GM12878 (cell line): ENCODE measurements around the gene RGL1. TPM values are rescaled to one million over a fixed set of nuclear protein-coding genes. Genes with fewer than 3 reads are reported as not detected.

Source experiments
- ATAC-seq: fragments of 200-7000 bp; cut with Tn5 transposase; 3 replicates; pipeline ENCODE4 v1.9.1; 2020; ENCODE audit warnings: mild to moderate bottlenecking, moderate library complexity
- BruUV-seq: library from RNA; stranded (reverse); fragments of 400-500 nt; replicated peaks from 2 replicates; lab custom pipeline; 2021; lab: Mats Ljungman, UMichigan
- CTCF ChIA-PET: fragments of 300-600 bp; sonication (Branson Sonifier 250); formaldehyde crosslinking; extraction: SDS; loops from one replicate; lab custom pipeline; 2021; ENCODE audit warnings: inconsistent platforms; lab: Yijun Ruan, JAX
- POLR2A ChIA-PET: fragments of 350-600 bp; formaldehyde crosslinking; extraction: SDS; loops from one replicate; lab custom pipeline; 2021; ENCODE audit warnings: inconsistent platforms; lab: Charles Lee
- RAD21 ChIA-PET: fragments of 300-600 bp; sonication (Branson Sonifier 250); formaldehyde crosslinking; loops from one replicate; lab custom pipeline; 2023; ENCODE audit warnings: antibody characterized with exemption; ENCODE audit not compliant: unreplicated experiment; lab: Charles Lee
- SMC1A ChIA-PET: fragments of 300-600 bp; sonication (Branson Sonifier 250); formaldehyde crosslinking; loops from one replicate; lab custom pipeline; 2023; ENCODE audit not compliant: unreplicated experiment, uncharacterized antibody; lab: Charles Lee
- DNase-seq: peaks from one replicate; pipeline ENCODE4 v3.0.0-alpha.2; 2011; ENCODE audit warnings: low read depth, low spot score
- FAIRE-seq: peaks from 3 replicates; lab custom pipeline; 2011; peaks lifted over from hg19 to GRCh38; lab: Jason Lieb, UNC
- H2AFZ ChIP-seq: 2 replicates; pipeline ENCODE4 v1.6.0; 2011; ENCODE audit warnings: low read depth, low read length, control low read depth; ENCODE audit not compliant: control insufficient read depth
- H3K27ac ChIP-seq: 2 replicates; pipeline ENCODE4 v1.5.1; 2011; ENCODE audit warnings: control low read depth; ENCODE audit not compliant: control insufficient read depth, insufficient read depth
- H3K27me3 ChIP-seq, 2 experiments: replicated peaks in 1 of 2; 2 replicates each; pipeline versions ENCODE4 v1.6.0 to v1.6.1; 2011; ENCODE audit warnings: low read length in 1 of 2; ENCODE audit not compliant: control insufficient read depth in 2 of 2, insufficient read depth in 2 of 2
- H3K36me3 ChIP-seq, 2 experiments: 2 replicates each; pipeline ENCODE4 v1.5.1; 2011; ENCODE audit warnings: low read length in 1 of 2; ENCODE audit not compliant: control insufficient read depth in 2 of 2, insufficient read depth in 2 of 2
- H3K4me1 ChIP-seq: 2 replicates; pipeline ENCODE4 v1.6.1; 2011; ENCODE audit warnings: mild to moderate bottlenecking, low read length, moderate library complexity, mixed read lengths; ENCODE audit not compliant: control insufficient read depth, insufficient read depth
- H3K4me2 ChIP-seq: 2 replicates; pipeline ENCODE4 v1.6.0; 2011; ENCODE audit warnings: control low read depth; ENCODE audit not compliant: control insufficient read depth, insufficient read depth
- H3K4me3 ChIP-seq: fragments of 200-600 bp; sonication (generic); 2 replicates; pipeline ENCODE4 v1.5.1; 2016
- H3K79me2 ChIP-seq: 2 replicates; pipeline ENCODE4 v1.6.0; 2011; ENCODE audit warnings: low read length; ENCODE audit not compliant: control insufficient read depth, insufficient read depth
- H3K9ac ChIP-seq: 2 replicates; pipeline ENCODE4 v1.8.0; 2011; ENCODE audit warnings: low read length, control low read depth, mixed read lengths; ENCODE audit not compliant: control insufficient read depth, insufficient read depth
- H3K9me3 ChIP-seq: replicated peaks from 3 replicates; pipeline ENCODE4 v1.5.1; 2011; ENCODE audit warnings: mild to moderate bottlenecking, low read length; ENCODE audit not compliant: control insufficient read depth, insufficient read depth
- H4K20me1 ChIP-seq: 2 replicates; pipeline ENCODE4 v1.6.0; 2011; ENCODE audit not compliant: control insufficient read depth, insufficient read depth
- BCL11A ChIP-seq: IDR thresholded peaks from 2 replicates; pipeline ENCODE4 v1.6.1; 2011; ENCODE audit warnings: low read depth, low read length
- EED ChIP-seq: sonication (generic); IDR thresholded peaks from 2 replicates; pipeline ENCODE4 v1.6.1; 2016; ENCODE audit warnings: antibody characterized with exemption, low read depth
- EZH2 ChIP-seq: IDR thresholded peaks from 2 replicates; pipeline ENCODE4 v1.6.1; 2012; ENCODE audit warnings: low read depth, mild to moderate bottlenecking, control low read depth, inconsistent platforms, low read length, borderline replicate concordance; ENCODE audit not compliant: control insufficient read depth
- FOS ChIP-seq: IDR thresholded peaks from 3 replicates; pipeline ENCODE4 v1.6.1; 2011; ENCODE audit warnings: borderline replicate concordance; ENCODE audit not compliant: insufficient read length; ENCODE audit errors: extremely low read depth
- IKZF1 ChIP-seq: fragments of 450-650 bp; conservative IDR thresholded peaks from 2 replicates; pipeline ENCODE4 v1.6.1; 2017; ENCODE audit warnings: antibody characterized with exemption, mild to moderate bottlenecking
- STAT1 ChIP-seq: fragments of 450-650 bp; conservative IDR thresholded peaks from 2 replicates; pipeline ENCODE4 v1.6.1; 2014; ENCODE audit warnings: antibody characterized with exemption, mild to moderate bottlenecking
- STAT3 ChIP-seq: IDR thresholded peaks from 2 replicates; pipeline ENCODE4 v1.6.1; 2011; ENCODE audit warnings: low read depth, low read length, improper control_type of control experiment
- TBL1XR1 ChIP-seq: IDR thresholded peaks from 2 replicates; pipeline ENCODE4 v1.6.1; 2012; ENCODE audit warnings: low read depth, low read length, improper control_type of control experiment
- ZBED1 ChIP-seq: IDR thresholded peaks from 2 replicates; pipeline ENCODE4 v1.6.1; 2016; ENCODE audit warnings: borderline replicate concordance
- WGBS: methylation state at CpG from one replicate; pipeline ENCODE4 v1.1.6; 2016; ENCODE audit warnings: low lambda C conversion rate; ENCODE audit not compliant: insufficient replicate concordance, insufficient coverage; ENCODE audit errors: missing lambda C conversion rate; 5-methylcytosine and 5-hydroxymethylcytosine counted together
- in situ Hi-C: fragments of 300-500 bp; cut with MboI; formaldehyde crosslinking; loops from 9 replicates; pipeline ENCODE4 v1.14.3; 2018; ENCODE audit warnings: mixed read lengths
- intact Hi-C: fragments of 100-400 bp; cut with micrococcal nuclease; formaldehyde crosslinking; loops from one replicate; pipeline ENCODE4 v1.14.2; 2022; ENCODE audit not compliant: unreplicated experiment
- polyA plus RNA-seq, 11 experiments: library from polyadenylated mRNA; depleted of rRNA in 4 of 11; unstranded in 6 of 11; stranded (reverse) in 5 of 11; fragments of >200 nt; fragmentation: Nextera tagmentation in 4 of 11; fragmentation: Illumina TruSeq in 1 of 11; extraction: Ambion mirVana in 4 of 11; extraction: Trizol in 1 of 11; gene quantifications; 1 replicate in 1 of 11; 2 replicates in 10 of 11; pipeline versions ENCODE4 v1.2.1 to v1.2.3, GENCODE V29; 2011 to 2016; ENCODE audit warnings: inconsistent platforms in 2 of 11, missing spikeins in 2 of 11, low read depth in 1 of 11
- total RNA-seq, 4 experiments: library from RNA; depleted of rRNA in 3 of 4; stranded (reverse); fragments of >200 nt in 3 of 4; fragmentation: Illumina TruSeq in 1 of 4; extraction: Trizol in 1 of 4; gene quantifications; 2 replicates each; pipeline versions ENCODE4 v1.2.1 to v1.2.3, GENCODE V29; 2013 to 2021
- TF ChIP-seq, protein P1 (sequence below): IDR thresholded peaks from 2 replicates; pipeline ENCODE4 v1.6.1; 2012; ENCODE audit warnings: low read depth, low read length, improper control_type of control experiment
- TF ChIP-seq, protein P2 (sequence below): fragments of 450-650 bp; IDR thresholded peaks from 2 replicates; pipeline ENCODE4 v1.6.1; 2017; ENCODE audit warnings: mild to moderate bottlenecking
- TF ChIP-seq, protein P3 (sequence below): fragments of 450-650 bp; formaldehyde crosslinking; IDR thresholded peaks from 2 replicates; pipeline ENCODE4 v1.5.0; 2022; ENCODE audit warnings: mild to moderate bottlenecking, missing genetic modification characterization
- TF ChIP-seq, protein P4 (sequence below): fragments of 450-650 bp; IDR thresholded peaks from 2 replicates; pipeline ENCODE4 v1.6.1; 2018; ENCODE audit warnings: mild to moderate bottlenecking, low read depth, moderate library complexity; ENCODE audit not compliant: partially characterized antibody

RGL1 gene
- total and polyA plus RNA-seq, 10 of the 15 experiments (the other 5 are each of a cell fraction or from before 2014, with no cell fraction given): 8.1 to 25.0 (median 19.0) TPM

DNA sequence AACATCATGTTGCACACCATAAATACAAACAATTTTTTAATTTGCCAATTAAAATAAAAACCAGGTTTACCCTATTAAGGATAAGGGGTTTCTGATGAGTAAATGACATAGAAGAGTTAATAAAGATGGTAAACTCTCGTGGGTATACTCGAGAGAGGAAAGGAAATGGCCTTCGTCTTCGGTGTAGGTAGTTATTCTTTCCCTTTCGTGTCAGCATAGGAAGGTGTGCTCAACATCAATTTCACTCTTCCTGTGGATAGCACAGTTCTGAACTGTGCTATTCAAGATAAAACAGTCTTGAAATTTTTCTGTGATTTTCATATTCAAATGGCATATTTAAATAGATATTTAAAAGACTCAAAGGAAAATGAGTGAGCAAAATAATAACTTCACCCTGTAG, 98.2 kb downstream of the RGL1 start (continued):
- TF ChIP-seq, protein P1, sequence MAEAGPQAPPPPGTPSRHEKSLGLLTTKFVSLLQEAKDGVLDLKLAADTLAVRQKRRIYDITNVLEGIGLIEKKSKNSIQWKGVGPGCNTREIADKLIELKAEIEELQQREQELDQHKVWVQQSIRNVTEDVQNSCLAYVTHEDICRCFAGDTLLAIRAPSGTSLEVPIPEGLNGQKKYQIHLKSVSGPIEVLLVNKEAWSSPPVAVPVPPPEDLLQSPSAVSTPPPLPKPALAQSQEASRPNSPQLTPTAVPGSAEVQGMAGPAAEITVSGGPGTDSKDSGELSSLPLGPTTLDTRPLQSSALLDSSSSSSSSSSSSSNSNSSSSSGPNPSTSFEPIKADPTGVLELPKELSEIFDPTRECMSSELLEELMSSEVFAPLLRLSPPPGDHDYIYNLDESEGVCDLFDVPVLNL: no peak

DNA sequence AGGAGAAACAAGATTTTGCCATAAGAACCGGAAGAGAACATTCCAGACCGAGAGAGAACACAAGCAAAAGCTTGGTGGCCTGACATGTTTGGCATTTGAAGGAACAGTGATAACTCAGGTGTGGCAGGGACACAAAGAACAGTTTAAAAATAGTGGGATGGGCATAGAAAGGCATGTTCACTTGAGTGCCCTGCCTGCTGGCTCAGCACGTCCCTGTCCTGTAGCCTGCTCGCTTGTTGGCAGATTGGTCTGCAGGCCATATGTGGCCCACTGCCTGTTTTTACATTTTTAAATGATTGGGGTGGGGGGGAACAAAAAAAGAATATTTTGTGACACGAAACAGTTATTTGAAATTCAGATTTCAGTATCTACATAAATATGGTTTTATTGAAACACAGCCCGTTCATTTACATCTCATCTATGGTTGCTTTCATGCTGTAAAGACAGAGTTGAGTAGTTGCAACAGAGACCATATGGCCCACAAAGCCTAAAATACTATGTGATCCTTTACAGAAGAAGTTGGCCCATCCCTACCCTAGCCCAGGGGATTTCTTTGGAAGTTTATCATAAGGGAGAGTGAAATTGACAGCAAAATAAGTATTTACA, 100.7 kb downstream of the RGL1 start:
- DNase-seq: no peak
- H3K9me3 ChIP-seq: no peaks in the 10 kb centered on the region
- no peak for ATAC-seq
- H3K9ac ChIP-seq: no peak overlapping the region
- SMC1A ChIA-PET: interaction anchor here (2.3 to 4.0 kb wide), 2 partner anchors 11 to 14 kb away, joined by 9 to 22 read pairs; no protein-coding TSS in a partner anchor
- 99% methylated on average over 6 of the region's 6 CpGs for WGBS
- peaks cover 35% of the 10 kb centered on the region for H3K4me1 ChIP-seq
- H3K36me3 ChIP-seq: peaks cover 17 to 47% of the 10 kb centered on the region in 2 experiments
- no peaks in the 10 kb centered on the region for H4K20me1 ChIP-seq
- H3K79me2 ChIP-seq: peaks cover 2% of the 10 kb centered on the region; the same call in 1 of the 2 replicates
- no peak overlapping the region for H3K4me2 ChIP-seq
- no peak overlapping the region for H2AFZ ChIP-seq
- H3K27me3 ChIP-seq: no peaks in the 10 kb centered on the region
- CTCF ChIA-PET: interaction anchor here (1.0 to 1.4 kb wide), 2 partner anchors 10 to 12 kb away, joined by 3 to 5 read pairs; no protein-coding TSS in a partner anchor
- no peak for FAIRE-seq
- RAD21 ChIA-PET: no interaction called here
- POLR2A ChIA-PET: interaction anchor here (0.6 to 1.3 kb wide), 2 partner anchors 7 to 61 kb away, joined by 3 to 5 read pairs; no protein-coding TSS in a partner anchor
- intact Hi-C loops (no loop called here), in situ Hi-C loops (no loop called here)
- H3K27ac ChIP-seq: no peak overlapping the region
- BruUV-seq: no TSS peak
- no peak overlapping the region for H3K4me3 ChIP-seq
- no peak for TF ChIP-seq STAT1
- TF ChIP-seq BCL11A: no peak
- TF ChIP-seq EED: no peak
- no peak for TF ChIP-seq ZBED1
- TF ChIP-seq TBL1XR1: no peak
- no peak for TF ChIP-seq FOS
- TF ChIP-seq EZH2: no peak
- TF ChIP-seq IKZF1: no peak
- TF ChIP-seq STAT3: no peak
- TF ChIP-seq, protein P2, sequence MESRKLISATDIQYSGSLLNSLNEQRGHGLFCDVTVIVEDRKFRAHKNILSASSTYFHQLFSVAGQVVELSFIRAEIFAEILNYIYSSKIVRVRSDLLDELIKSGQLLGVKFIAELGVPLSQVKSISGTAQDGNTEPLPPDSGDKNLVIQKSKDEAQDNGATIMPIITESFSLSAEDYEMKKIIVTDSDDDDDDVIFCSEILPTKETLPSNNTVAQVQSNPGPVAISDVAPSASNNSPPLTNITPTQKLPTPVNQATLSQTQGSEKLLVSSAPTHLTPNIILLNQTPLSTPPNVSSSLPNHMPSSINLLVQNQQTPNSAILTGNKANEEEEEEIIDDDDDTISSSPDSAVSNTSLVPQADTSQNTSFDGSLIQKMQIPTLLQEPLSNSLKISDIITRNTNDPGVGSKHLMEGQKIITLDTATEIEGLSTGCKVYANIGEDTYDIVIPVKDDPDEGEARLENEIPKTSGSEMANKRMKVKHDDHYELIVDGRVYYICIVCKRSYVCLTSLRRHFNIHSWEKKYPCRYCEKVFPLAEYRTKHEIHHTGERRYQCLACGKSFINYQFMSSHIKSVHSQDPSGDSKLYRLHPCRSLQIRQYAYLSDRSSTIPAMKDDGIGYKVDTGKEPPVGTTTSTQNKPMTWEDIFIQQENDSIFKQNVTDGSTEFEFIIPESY: no peak
- TF ChIP-seq, protein P3, sequence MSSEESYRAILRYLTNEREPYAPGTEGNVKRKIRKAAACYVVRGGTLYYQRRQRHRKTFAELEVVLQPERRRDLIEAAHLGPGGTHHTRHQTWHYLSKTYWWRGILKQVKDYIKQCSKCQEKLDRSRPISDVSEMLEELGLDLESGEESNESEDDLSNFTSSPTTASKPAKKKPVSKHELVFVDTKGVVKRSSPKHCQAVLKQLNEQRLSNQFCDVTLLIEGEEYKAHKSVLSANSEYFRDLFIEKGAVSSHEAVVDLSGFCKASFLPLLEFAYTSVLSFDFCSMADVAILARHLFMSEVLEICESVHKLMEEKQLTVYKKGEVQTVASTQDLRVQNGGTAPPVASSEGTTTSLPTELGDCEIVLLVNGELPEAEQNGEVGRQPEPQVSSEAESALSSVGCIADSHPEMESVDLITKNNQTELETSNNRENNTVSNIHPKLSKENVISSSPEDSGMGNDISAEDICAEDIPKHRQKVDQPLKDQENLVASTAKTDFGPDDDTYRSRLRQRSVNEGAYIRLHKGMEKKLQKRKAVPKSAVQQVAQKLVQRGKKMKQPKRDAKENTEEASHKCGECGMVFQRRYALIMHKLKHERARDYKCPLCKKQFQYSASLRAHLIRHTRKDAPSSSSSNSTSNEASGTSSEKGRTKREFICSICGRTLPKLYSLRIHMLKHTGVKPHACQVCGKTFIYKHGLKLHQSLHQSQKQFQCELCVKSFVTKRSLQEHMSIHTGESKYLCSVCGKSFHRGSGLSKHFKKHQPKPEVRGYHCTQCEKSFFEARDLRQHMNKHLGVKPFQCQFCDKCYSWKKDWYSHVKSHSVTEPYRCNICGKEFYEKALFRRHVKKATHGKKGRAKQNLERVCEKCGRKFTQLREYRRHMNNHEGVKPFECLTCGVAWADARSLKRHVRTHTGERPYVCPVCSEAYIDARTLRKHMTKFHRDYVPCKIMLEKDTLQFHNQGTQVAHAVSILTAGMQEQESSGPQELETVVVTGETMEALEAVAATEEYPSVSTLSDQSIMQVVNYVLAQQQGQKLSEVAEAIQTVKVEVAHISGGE (CRISPR knock-in tag): no peak
- TF ChIP-seq, protein P4, sequence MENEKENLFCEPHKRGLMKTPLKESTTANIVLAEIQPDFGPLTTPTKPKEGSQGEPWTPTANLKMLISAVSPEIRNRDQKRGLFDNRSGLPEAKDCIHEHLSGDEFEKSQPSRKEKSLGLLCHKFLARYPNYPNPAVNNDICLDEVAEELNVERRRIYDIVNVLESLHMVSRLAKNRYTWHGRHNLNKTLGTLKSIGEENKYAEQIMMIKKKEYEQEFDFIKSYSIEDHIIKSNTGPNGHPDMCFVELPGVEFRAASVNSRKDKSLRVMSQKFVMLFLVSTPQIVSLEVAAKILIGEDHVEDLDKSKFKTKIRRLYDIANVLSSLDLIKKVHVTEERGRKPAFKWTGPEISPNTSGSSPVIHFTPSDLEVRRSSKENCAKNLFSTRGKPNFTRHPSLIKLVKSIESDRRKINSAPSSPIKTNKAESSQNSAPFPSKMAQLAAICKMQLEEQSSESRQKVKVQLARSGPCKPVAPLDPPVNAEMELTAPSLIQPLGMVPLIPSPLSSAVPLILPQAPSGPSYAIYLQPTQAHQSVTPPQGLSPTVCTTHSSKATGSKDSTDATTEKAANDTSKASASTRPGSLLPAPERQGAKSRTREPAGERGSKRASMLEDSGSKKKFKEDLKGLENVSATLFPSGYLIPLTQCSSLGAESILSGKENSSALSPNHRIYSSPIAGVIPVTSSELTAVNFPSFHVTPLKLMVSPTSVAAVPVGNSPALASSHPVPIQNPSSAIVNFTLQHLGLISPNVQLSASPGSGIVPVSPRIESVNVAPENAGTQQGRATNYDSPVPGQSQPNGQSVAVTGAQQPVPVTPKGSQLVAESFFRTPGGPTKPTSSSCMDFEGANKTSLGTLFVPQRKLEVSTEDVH: no peak
